Stimulated activated CD4-positive, alpha-beta T cell treated with anti-CD3 and anti-CD28 coated beads, Interleukin-4, amount 100 ng/mL, for 48 hours (primary cell): Measurements from ENCODE around the gene TECPR2.

ENCODE experiments used
- DNase-seq, 2 donors: peaks; one replicate each; pipeline ENCODE4 v3.0.0-alpha.2; 2020; ENCODE audit warnings: low read depth in 2 of 2

Gene TECPR2

GRCh38 chr14:102374264-102374663 lies 11.5 kb downstream of the TECPR2 start:
- no peak for DNase-seq

- DNase-seq, result peak in 1 of 2 donors; percentile 6
Measured at GRCh38 chr14:102375119-102375518, 12.4 kb downstream of the TECPR2 start.

GRCh38 chr14:102377696-102378095 lies 15.0 kb downstream of the TECPR2 start:
- no peak for DNase-seq

GRCh38 chr14:102378830-102379229 lies 16.1 kb downstream of the TECPR2 start:
- no peak for DNase-seq

- no peak for DNase-seq
Measured at GRCh38 chr14:102387086-102387485, 24.3 kb downstream of the TECPR2 start.

GRCh38 chr14:102389246-102389645 lies 26.5 kb downstream of the TECPR2 start:
- no peak for DNase-seq

GRCh38 chr14:102390064-102390855 lies 27.5 kb downstream of the TECPR2 start:
- DNase-seq, result no peak

GRCh38 chr14:102392506-102392905 lies 29.8 kb downstream of the TECPR2 start:
- DNase-seq, result no peak

- peak in 1 of 2 donors; percentile 1 for DNase-seq
Measured at GRCh38 chr14:102394717-102395375, 32.1 kb downstream of the TECPR2 start.

- no peak for DNase-seq
Measured at GRCh38 chr14:102396521-102396920, 33.8 kb downstream of the TECPR2 start.

GRCh38 chr14:102403028-102403427 lies 40.3 kb downstream of the TECPR2 start:
- DNase-seq, result no peak

- no peak for DNase-seq
Measured at GRCh38 chr14:102407258-102407657, 44.5 kb downstream of the TECPR2 start.

- no peak for DNase-seq
Measured at GRCh38 chr14:102408724-102409123, 46.0 kb downstream of the TECPR2 start.

- DNase-seq, result no peak
Measured at GRCh38 chr14:102415671-102416070, 52.9 kb downstream of the TECPR2 start.

GRCh38 chr14:102417001-102417431 lies 54.3 kb downstream of the TECPR2 start:
- no peak for DNase-seq

GRCh38 chr14:102417646-102418045 lies 54.9 kb downstream of the TECPR2 start:
- no peak for DNase-seq

GRCh38 chr14:102418169-102418852 lies 55.6 kb downstream of the TECPR2 start:
- no peak for DNase-seq

- DNase-seq, result no peak
Measured at GRCh38 chr14:102418853-102419240, 56.1 kb downstream of the TECPR2 start.

- no peak for DNase-seq
Measured at GRCh38 chr14:102419276-102419675, 56.5 kb downstream of the TECPR2 start.

GRCh38 chr14:102419716-102420115 lies 57.0 kb downstream of the TECPR2 start:
- no peak for DNase-seq

- DNase-seq, result no peak
Measured at GRCh38 chr14:102421411-102422057, 58.8 kb downstream of the TECPR2 start.

GRCh38 chr14:102424520-102424919 lies 61.8 kb downstream of the TECPR2 start:
- no peak for DNase-seq
